ENCODE measurements around the gene FNDC10. TPM values are rescaled to one million over a fixed set of nuclear protein-coding genes. Genes with fewer than 3 reads are reported as not detected.

Gene FNDC10
- total RNA-seq = 3.6 and 8.2 TPM in 2 replicates

GRCh38 chr1:1599935-1600860 lies at the start of gene FNDC10:
FNDC10 (minus strand) TSS chr1:1600135; CDS start chr1:1600015, 120 bp downstream.

DNA sequence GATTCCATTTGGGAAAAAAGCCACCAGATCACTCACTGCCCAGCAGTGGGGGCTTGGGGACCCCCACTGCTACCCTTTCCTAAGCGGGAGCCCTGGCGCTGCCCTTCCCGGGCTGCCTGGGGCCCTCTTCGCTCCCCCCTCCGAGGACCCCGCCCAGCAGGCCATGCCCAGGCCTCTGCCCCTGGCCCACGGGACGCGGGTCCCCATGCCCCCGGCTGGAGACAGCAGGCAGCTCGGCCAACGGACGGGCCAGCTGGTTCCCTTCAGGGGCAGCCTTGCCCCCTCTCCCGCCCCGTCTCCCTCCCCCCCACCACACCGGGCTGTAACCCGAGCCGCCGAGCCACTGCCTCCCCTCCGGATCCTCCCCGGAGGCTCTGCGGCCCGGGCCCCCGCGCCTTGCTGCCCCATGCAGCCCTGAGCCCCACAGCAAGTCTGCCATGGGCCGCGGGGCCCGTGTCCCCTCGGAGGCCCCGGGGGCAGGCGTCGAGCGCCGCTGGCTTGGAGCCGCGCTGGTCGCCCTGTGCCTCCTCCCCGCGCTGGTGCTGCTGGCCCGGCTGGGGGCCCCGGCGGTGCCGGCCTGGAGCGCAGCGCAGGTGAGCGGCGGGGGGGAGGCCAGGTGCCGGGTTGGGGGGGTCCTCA lies 32.0 kb upstream of the FNDC10 start, which contains the start of gene MMP23B:
Gene MMP23B (plus strand): TSS at position 392 of the 639 bp plus-strand sequence. CDS start 46 bp downstream, at position 438.

DNA sequence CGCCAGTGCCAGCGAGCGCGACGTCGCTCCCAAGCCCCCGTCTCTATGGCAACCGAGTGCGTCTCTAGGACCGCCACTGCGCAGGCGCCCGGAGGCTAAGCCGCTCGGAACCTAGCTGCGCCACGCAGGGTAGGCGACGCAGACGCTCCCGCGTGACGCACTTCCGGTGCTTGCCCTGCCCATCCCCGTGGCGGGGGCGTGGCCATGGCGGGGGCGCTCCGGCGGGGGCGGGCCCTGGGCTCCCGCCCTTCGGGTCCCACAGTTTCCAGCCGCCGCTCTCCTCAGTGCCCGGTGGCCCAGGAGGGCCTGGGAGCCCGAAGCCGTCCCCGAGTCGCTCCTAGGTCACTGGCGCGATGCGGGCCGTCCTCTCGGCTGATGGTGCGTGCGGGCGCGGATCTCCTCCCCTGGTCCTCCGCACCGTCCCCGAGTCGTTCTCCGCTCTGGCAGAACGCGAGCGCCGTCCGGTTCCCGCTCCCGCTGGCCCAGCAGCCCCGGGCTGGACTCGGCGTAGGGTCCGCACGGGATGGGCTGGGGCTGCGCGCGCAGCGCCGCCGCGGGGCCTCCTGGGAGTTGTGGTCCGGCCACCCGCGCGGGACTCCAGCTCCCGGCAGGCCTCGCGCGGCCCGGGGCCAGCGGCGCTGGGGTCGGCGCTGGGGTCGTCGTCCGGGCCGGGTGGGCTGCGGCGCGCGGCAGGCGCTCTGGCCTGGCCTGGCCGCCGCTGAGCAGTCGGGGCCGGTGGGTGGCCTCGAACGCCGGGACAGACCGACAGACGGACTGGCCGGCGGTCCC lies 15.5 kb upstream of the FNDC10 start, which contains the start of gene MIB2:
Gene MIB2 (plus strand): TSS at position 245 of the 789 bp plus-strand sequence. CDS start 7,953 bp downstream, outside the sequence.

DNA sequence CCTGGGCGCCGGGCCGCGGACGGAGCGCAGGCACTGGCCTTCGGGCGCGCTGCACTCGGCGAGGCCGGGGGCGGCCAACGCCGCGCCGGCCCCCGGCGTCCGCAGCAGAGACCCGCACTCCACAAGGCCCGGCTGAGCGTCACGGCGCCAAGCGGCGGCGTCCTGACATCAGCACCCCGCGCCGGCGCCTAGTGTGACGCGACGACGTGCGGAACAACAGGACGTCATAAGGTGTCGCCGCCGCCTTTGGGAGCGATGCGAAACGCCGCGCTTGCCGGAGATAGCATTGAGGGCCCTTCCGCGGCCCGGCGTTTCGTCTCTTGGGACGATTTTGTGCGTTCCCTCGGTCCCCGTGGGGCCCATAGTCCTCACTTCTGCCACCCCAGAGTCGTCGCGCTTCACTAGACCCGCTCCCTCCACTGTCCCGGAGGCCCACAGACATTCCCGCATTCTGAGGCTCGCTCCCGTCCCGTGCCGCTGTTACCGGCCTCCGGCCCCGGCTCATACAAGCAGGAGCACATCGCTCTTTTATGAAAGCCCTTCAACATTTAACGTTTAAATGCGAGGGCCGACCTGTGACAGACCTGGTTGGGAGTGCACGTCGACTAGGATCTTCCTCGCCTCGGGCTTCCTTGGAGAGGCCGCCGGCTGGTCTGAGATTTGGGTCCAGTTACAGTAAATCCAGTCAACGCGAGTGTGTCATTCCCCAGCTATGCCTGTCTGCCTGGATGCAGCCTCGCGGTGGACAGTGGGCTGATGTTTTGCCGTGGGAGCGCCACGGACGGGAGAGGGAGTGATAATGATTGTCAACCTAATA lies 25.0 kb downstream of the FNDC10 start, which contains the start of gene SSU72:
Gene SSU72 (minus strand): TSS at position 143 of the 817 bp plus-strand sequence. CDS start 306 bp downstream, outside the sequence.

Other genes starting within 250 kb of the FNDC10 start
- gene MXRA8, start 241.6 kb downstream of the FNDC10 start, total RNA-seq = 247 and 264 TPM in 2 replicates
- 55.5 and 57.1 TPM in 2 replicates for gene AURKAIP1, start 224.9 kb downstream of the FNDC10 start, total RNA-seq
- gene CCNL2, start 200.8 kb downstream of the FNDC10 start, total RNA-seq = 125 and 214 TPM in 2 replicates
- gene MRPL20, start 192.8 kb downstream of the FNDC10 start, total RNA-seq = 66.3 and 70.6 TPM in 2 replicates
- gene ANKRD65, start 178.9 kb downstream of the FNDC10 start, total RNA-seq = 0.17 and 0.39 TPM in 2 replicates
- 8.8 and 9.8 TPM in 2 replicates for gene VWA1, start 164.4 kb downstream of the FNDC10 start, total RNA-seq
- gene ATAD3C, start 150.4 kb downstream of the FNDC10 start, total RNA-seq = 0.40 TPM in 1 of 2 replicates, not detected in the other
- gene ATAD3B, start 128.4 kb downstream of the FNDC10 start, total RNA-seq = 5.7 and 21.3 TPM in 2 replicates
- gene ATAD3A, start 88.0 kb downstream of the FNDC10 start, total RNA-seq = 21.6 and 36.7 TPM in 2 replicates
- gene TMEM240, start 59.5 kb downstream of the FNDC10 start, total RNA-seq = 4.0 and 4.6 TPM in 2 replicates
- gene SSU72, start 25.3 kb downstream of the FNDC10 start, total RNA-seq = 65.1 and 76.9 TPM in 2 replicates
- gene MIB2, start 15.4 kb upstream of the FNDC10 start, total RNA-seq = 80.4 and 99.3 TPM in 2 replicates
- 3.8 and 8.2 TPM in 2 replicates for gene MMP23B, start 32.0 kb upstream of the FNDC10 start, total RNA-seq
- gene CDK11B, start 58.9 kb upstream of the FNDC10 start, total RNA-seq = 8.6 and 10.7 TPM in 2 replicates
- 39.8 and 45.2 TPM in 2 replicates for gene SLC35E2B, start 92.7 kb upstream of the FNDC10 start, total RNA-seq
- gene CDK11A, start 124.2 kb upstream of the FNDC10 start, total RNA-seq = 5.9 and 11.8 TPM in 2 replicates
- gene NADK, start 178.3 kb upstream of the FNDC10 start, total RNA-seq = 34.9 and 44.6 TPM in 2 replicates

Measured in smooth muscle cell of the pulmonary artery (primary cell).